B cell (primary cell): ENCODE measurements around the gene FANCD2. TPM values are rescaled to one million over a fixed set of nuclear protein-coding genes. Genes with fewer than 3 reads are reported as not detected.

Experiments
- ATAC-seq: fragments of 200-7000 bp; cut with Tn5 transposase; one replicate; pipeline ENCODE4 v1.10.0; 2021; ENCODE audit warnings: low read depth, mild to moderate bottlenecking, moderate number of reproducible peaks, moderate library complexity
- CTCF ChIA-PET: fragments of 350-600 bp; sonication (Branson Sonifier 250); formaldehyde crosslinking; loops from one replicate; lab custom pipeline; 2021; ENCODE audit warnings: antibody characterized with exemption, inconsistent platforms; lab: Charles Lee
- POLR2A ChIA-PET: fragments of 350-600 bp; sonication (Branson Sonifier 250); formaldehyde crosslinking; loops from one replicate; lab custom pipeline; 2021; ENCODE audit warnings: antibody characterized with exemption; lab: Charles Lee
- DNase-seq: peaks from one replicate; pipeline ENCODE4 v3.0.0; 2013
- H2AFZ ChIP-seq: 2 replicates; pipeline ENCODE4 v1.6.1; 2012; ENCODE audit warnings: mild to moderate bottlenecking, low read depth, low read length; ENCODE audit not compliant: insufficient read depth, poor library complexity, severe bottlenecking
- H3K27ac ChIP-seq, 2 donors: 1 replicate in 1 of 2; 2 replicates in 1 of 2; pipeline ENCODE4 v1.5.1; 2012 to 2013; ENCODE audit warnings: low read length in 2 of 2, mild to moderate bottlenecking in 2 of 2, moderate library complexity in 1 of 2
- H3K27me3 ChIP-seq, 4 experiments: fragments of 200-600 bp in 1 of 4; sonication (generic) in 1 of 4; replicated peaks in 1 of 4; 1 replicate in 2 of 4; 2 replicates in 2 of 4; pipeline versions ENCODE4 v1.6.1 to v1.7.0; 2013 to 2016; ENCODE audit warnings: low read length in 3 of 4, mild to moderate bottlenecking in 2 of 4, mixed read lengths in 1 of 4, moderate library complexity in 1 of 4; ENCODE audit not compliant: insufficient read depth in 4 of 4, control insufficient read depth in 3 of 4; ENCODE audit errors: control extremely low read depth in 1 of 4
- H3K36me3 ChIP-seq, 2 experiments: replicated peaks in 1 of 2; 1 replicate in 1 of 2; 2 replicates in 1 of 2; pipeline versions ENCODE4 v1.6.1 to v1.7.1; 2013; ENCODE audit warnings: low read length in 1 of 2; ENCODE audit not compliant: insufficient read depth in 2 of 2, control insufficient read depth in 1 of 2; ENCODE audit errors: control extremely low read depth in 1 of 2, extremely low read depth in 1 of 2
- H3K4me1 ChIP-seq, 2 donors: fragments of 200-600 bp in 1 of 2; sonication (generic) in 1 of 2; 1 replicate in 1 of 2; 2 replicates in 1 of 2; pipeline versions ENCODE4 v1.5.1 to v1.6.1; 2013 to 2017; ENCODE audit warnings: low read length in 2 of 2; ENCODE audit not compliant: control insufficient read depth in 2 of 2, insufficient read depth in 2 of 2
- H3K4me2 ChIP-seq: replicated peaks from 2 replicates; pipeline ENCODE3; 2012; ENCODE audit warnings: mild to moderate bottlenecking, low read depth, low read length; ENCODE audit not compliant: poor library complexity, severe bottlenecking
- H3K4me3 ChIP-seq, 5 experiments: fragments of 200-600 bp in 1 of 5; sonication (generic) in 1 of 5; 1 replicate in 3 of 5; 2 replicates in 2 of 5; pipeline versions ENCODE4 v1.5.1 to v1.7.0; 2011 to 2016; ENCODE audit warnings: low read length in 4 of 5, mild to moderate bottlenecking in 4 of 5, low read depth in 2 of 5, control low read depth in 1 of 5, moderate library complexity in 1 of 5; ENCODE audit not compliant: insufficient read depth in 1 of 5; ENCODE audit errors: control extremely low read depth in 1 of 5, extremely low read depth in 1 of 5
- H3K79me2 ChIP-seq: fragments of 200-600 bp; sonication (generic); one replicate; pipeline ENCODE4 v1.6.0; 2016; ENCODE audit warnings: low read length; ENCODE audit not compliant: control insufficient read depth, insufficient read depth
- H3K9ac ChIP-seq: fragments of 200-600 bp; sonication (generic); 2 replicates; pipeline ENCODE4 v1.6.1; 2017; ENCODE audit warnings: mild to moderate bottlenecking, low read length, moderate library complexity
- H3K9me3 ChIP-seq, 3 donors: one replicate each; pipeline versions ENCODE4 v1.6.1 to v1.7.1; 2013; ENCODE audit warnings: low read length in 2 of 3; ENCODE audit not compliant: control insufficient read depth in 2 of 3, insufficient read depth in 1 of 3; ENCODE audit errors: control extremely low read depth in 1 of 3
- H4K20me1 ChIP-seq: 2 replicates; pipeline ENCODE4 v1.6.0; 2012; ENCODE audit warnings: mild to moderate bottlenecking, low read length; ENCODE audit not compliant: insufficient read depth, control insufficient read depth, poor library complexity, severe bottlenecking
- H3K27ac Mint-ChIP-seq: one replicate; pipeline ENCODE4 v1.8.0; 2021; ENCODE audit warnings: mixed read lengths
- H3K27me3 Mint-ChIP-seq: one replicate; pipeline ENCODE4 v1.8.0; 2021; ENCODE audit warnings: mixed read lengths
- H3K4me1 Mint-ChIP-seq: one replicate; pipeline ENCODE4 v1.8.0; 2021; ENCODE audit warnings: mixed read lengths
- H3K4me3 Mint-ChIP-seq: one replicate; pipeline ENCODE4 v1.8.0; 2021; ENCODE audit warnings: mixed read lengths
- H3K9me3 Mint-ChIP-seq: one replicate; pipeline ENCODE4 v1.8.0; 2022; ENCODE audit warnings: mixed read lengths; ENCODE audit not compliant: insufficient read depth
- EZH2 ChIP-seq: IDR thresholded peaks from 2 replicates; pipeline ENCODE4 v1.6.1; 2012; ENCODE audit warnings: borderline replicate concordance, low read depth, mild to moderate bottlenecking, moderate library complexity, low read length; ENCODE audit not compliant: insufficient read depth, poor library complexity, severe bottlenecking
- WGBS: methylation state at CpG from one replicate; pipeline ENCODE4 v1.1.5; 2013; ENCODE audit warnings: missing lambda C conversion rate; ENCODE audit not compliant: insufficient coverage; 5-methylcytosine and 5-hydroxymethylcytosine counted together
- intact Hi-C: fragments of 100-400 bp; cut with micrococcal nuclease; formaldehyde crosslinking; loops from one replicate; pipeline ENCODE4 v1.10.0; 2022
- polyA plus RNA-seq: library from polyadenylated mRNA; depleted of rRNA; stranded (reverse); fragments of >200 nt; gene quantifications from 2 replicates; pipeline ENCODE4 v1.2.3, GENCODE V29; 2012
- total RNA-seq, 2 donors: library from RNA; stranded (reverse); fragments of 120-200 nt in 1 of 2; gene quantifications; 1 replicate in 1 of 2; 2 replicates in 1 of 2; pipeline versions ENCODE4 v1.2.3 to v1.2.4, GENCODE V29; 2013 to 2022
- TF ChIP-seq, protein P1 (sequence below): fragments of 200-600 bp; IDR thresholded peaks from one replicate; pipeline ENCODE4 v1.8.0; 2022; ENCODE audit warnings: antibody characterized with exemption, mild to moderate bottlenecking

FANCD2 gene
- total and polyA plus RNA-seq, 2 donors (not counting 1 experiment from before 2014, with no cell fraction given) = 31.7 to 65.8 TPM

DNA sequence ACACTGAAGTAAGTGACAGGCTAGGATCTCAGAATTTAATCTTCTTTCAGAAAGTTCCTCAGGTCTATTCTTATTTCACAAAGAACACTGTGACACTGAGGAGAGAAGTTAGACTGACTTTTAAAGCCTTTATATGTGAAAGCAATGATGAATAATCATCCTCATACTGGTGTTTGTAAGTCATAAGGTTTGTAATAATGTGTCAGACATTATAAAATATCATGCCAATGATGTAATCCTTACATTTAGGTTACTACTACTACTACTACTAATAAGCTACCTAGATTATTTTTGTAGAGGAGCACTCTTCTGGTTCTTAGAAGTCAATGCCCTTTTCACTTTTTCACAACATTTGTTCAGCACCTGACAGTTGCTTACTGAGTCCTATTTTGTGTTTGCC, 48.4 kb downstream of the FANCD2 start:
- Histone ChIP-seq H2AFZ (no peak overlapping the region), H3K4me3 (no peak overlapping the region), H3K27ac (no peak overlapping the region), H3K79me2 (no peaks in the 10 kb centered on the region), H3K9me3 (no peaks in the 10 kb centered on the region), H3K4me1 (no peaks in the 10 kb centered on the region), H3K9ac (no peak overlapping the region), H3K27me3 (no peaks in the 10 kb centered on the region), H3K36me3 (peaks cover 4 to 18% of the 10 kb centered on the region in 2 experiments), H3K4me2 (no peak overlapping the region), H4K20me1 (no peaks in the 10 kb centered on the region)
- no peak for ATAC-seq
- no peaks in the 10 kb centered on the region for H3K4me1 Mint-ChIP-seq
- ChIA-PET CTCF (interaction anchor here (0.6 kb wide), 1 partner anchor 41 kb away, joined by 3 read pairs; no protein-coding TSS in a partner anchor), POLR2A (no interaction called here)
- intact Hi-C loops = no loop called here
- no peaks in the 10 kb centered on the region for H3K27me3 Mint-ChIP-seq
- no peak overlapping the region for H3K27ac Mint-ChIP-seq
- no peak for DNase-seq
- TF ChIP-seq EZH2 = no peak
- TF ChIP-seq, protein P1, sequence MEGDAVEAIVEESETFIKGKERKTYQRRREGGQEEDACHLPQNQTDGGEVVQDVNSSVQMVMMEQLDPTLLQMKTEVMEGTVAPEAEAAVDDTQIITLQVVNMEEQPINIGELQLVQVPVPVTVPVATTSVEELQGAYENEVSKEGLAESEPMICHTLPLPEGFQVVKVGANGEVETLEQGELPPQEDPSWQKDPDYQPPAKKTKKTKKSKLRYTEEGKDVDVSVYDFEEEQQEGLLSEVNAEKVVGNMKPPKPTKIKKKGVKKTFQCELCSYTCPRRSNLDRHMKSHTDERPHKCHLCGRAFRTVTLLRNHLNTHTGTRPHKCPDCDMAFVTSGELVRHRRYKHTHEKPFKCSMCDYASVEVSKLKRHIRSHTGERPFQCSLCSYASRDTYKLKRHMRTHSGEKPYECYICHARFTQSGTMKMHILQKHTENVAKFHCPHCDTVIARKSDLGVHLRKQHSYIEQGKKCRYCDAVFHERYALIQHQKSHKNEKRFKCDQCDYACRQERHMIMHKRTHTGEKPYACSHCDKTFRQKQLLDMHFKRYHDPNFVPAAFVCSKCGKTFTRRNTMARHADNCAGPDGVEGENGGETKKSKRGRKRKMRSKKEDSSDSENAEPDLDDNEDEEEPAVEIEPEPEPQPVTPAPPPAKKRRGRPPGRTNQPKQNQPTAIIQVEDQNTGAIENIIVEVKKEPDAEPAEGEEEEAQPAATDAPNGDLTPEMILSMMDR = no peak
- H3K9me3 Mint-ChIP-seq = no peaks in the 10 kb centered on the region
- no peak overlapping the region for H3K4me3 Mint-ChIP-seq

DNA sequence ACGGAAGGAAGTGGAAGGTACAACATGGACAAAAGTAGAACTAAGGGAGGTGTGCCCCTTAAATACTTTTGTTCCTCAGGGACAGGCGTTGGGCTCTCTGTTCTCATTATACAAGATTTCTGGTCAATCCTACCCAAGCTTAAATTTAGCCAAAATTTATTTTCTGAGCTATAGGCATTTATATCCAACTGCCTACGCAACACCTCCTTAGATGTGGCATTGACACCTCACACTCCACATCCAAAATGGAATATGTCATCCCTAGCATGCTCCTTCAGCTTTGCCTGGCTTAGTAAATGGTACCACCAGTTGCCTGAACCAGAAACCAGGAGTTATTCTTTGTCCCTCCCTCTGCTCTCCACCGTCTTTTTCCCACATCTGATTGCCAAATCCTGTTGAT, 55.6 kb downstream of the FANCD2 start:
- CTCF ChIA-PET = no interaction called here
- POLR2A ChIA-PET = no interaction called here
- H3K27me3 Mint-ChIP-seq = no peaks in the 10 kb centered on the region

More for the DNA sequence above, 55.6 kb downstream of the FANCD2 start:
- Histone ChIP-seq H3K79me2 (no peaks in the 10 kb centered on the region), H3K36me3 (peaks cover 0 to 45% of the 10 kb centered on the region in 2 experiments), H3K4me2 (no peak overlapping the region), H3K27ac (no peak overlapping the region), H3K4me1 (no peaks in the 10 kb centered on the region), H4K20me1 (no peaks in the 10 kb centered on the region), H3K27me3 (no peaks in the 10 kb centered on the region), H3K9me3 (no peaks in the 10 kb centered on the region), H3K4me3 (no peak overlapping the region), H3K9ac (no peak overlapping the region), H2AFZ (no peak overlapping the region)
- TF ChIP-seq, protein P1 = no peak
- no peak for TF ChIP-seq EZH2
- ATAC-seq (no peak), DNase-seq (no peak)
- Mint-ChIP-seq H3K9me3 (no peaks in the 10 kb centered on the region), H3K4me1 (no peaks in the 10 kb centered on the region), H3K4me3 (no peak overlapping the region), H3K27ac (no peak overlapping the region)
- intact Hi-C loops = no loop called here
- WGBS = 94% methylated on average over 2 of the region's 4 CpGs
